Activated T-cell treated with anti-CD3 and anti-CD28 coated beads, Interleukin-2, amount 50 U/mL, for 1 hour (primary cell): Measurements from ENCODE around the gene MBD3L2B.

Experiments used
- DNase-seq: peaks from one replicate; pipeline ENCODE4 v3.0.0-alpha.2; 2020

The MBD3L2B gene

DNA sequence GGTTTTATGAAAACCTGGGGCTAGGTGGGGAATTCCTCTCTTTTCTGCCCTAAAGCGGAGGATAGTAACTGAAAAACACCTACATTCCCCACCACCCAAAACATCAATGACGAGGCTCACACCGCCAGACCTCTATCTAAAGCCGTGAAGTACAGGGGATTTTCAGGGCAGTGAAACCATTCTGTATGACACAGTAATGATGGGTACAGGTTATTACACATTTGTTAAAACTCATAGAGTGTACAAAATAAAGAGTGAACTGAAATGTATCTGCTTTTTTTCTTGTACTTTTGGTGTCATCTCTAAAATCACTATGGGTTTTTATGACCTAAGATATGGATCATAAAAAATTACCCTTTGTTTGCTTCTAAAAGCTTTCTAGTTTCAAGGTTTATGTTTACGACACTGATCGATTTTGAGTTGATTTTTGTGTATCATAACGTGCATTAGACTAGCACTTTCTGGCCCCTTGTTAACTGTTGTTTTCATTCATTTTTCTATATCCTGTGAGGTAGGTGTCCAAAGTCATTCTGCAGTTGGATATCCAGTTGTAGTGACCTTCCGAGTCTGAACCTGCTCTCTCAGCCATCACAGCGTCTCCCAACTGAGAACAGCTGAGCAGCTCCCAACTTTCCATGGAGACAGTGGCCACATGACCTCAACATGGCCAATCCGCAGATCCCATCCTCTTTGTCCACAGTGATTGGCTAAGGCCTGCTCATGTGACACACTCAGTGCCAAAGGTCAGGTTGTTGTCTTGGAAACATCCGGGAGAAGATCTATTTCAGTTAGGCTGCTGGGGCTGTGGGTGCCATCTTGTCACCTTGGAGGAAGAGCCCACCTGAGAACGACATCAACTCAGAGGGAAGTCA, 10.3 kb downstream of the MBD3L2B start:
- DNase-seq: no peak

DNA sequence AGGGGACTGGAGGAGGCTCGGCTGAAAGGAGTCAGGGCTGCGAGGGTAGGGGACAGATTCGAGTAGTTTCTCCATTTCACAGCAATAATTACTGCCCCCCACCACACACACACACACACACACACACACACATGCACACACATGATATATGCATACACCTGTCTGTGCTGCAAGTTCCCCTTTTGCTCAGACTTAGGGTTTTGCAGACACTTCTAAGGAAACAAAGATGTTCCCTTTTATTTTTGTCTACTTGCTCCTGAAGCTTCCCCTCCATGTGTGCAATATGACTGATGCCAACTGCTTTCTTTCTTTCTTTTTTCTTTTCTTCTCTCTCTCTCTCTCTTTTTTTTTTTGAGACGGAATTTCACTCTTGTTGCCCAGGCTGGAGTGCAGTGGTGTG, 13.4 kb downstream of the MBD3L2B start:
- DNase-seq: no peak

DNA sequence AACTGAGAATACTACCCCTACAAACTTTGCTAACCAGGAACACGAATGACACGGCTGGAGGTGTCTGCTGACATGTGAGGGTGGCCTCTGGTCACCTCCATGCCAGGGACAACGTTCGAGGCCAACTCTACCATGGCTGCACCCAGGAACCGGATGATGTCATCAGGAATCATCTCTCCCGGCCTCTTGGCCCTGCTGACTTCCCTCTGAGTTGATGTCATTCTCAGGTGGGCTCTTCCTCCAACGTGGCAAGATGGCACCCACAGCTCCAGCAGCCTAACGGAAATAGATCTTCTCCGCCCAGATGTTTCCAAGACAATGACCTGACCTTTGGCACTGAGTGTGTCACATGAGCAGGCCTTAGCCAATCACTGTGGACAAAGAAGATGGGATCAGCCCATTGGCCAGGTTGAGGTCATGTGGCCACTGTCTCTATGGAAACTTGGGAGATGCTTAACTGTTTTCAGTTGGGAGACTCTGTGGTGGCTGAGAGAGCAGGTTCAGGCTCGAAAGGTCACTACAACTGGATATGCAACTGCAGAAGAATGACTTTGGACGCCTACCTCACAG, 15.0 kb downstream of the MBD3L2B start:
- DNase-seq: no peak

GRCh38 chr19:7004313-7004931, 16.8 kb downstream of the MBD3L2B start:
- no peak for DNase-seq

DNA sequence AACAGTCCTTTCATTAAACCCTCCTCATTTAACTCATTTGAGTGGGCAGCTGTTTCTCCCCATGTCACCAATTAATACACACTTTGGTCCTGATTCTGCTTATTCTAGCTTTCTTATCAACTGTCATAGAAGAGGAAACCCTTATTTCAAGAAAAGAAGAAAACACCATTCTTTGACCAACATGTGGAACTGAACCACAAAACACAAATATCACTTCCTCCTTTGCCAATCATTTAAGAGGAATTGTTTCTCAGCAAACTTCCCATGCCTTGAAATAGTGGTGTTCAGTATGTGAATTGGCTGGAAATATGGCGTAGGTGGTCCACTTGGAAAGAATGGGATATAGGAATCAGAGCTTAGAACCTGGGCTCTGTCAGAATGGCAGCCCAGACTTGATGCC, 20.4 kb downstream of the MBD3L2B start:
- DNase-seq: no peak

DNA sequence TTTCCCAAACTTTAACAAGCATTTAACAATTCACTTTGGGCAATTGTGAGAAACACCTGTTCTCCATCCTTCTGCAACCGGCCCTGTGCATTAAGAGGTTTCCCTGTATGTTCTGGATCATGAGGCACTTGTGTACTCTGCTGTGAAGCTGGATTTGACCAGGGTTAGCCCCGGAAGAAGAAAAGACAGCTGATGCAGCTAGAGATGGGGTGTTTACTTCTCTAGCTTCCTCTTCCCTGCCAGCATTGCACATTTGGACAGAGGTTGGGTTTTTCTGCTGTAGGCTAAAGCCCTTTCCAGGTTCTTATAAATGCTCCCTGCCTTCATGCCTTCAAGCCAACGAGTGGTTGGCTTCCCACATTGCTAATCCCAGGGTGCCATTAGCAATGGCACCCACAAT, 20.9 kb downstream of the MBD3L2B start:
- DNase-seq: no peak

GRCh38 chr19:6999933-7000332, 21.3 kb downstream of the MBD3L2B start:
- DNase-seq: no peak

DNA sequence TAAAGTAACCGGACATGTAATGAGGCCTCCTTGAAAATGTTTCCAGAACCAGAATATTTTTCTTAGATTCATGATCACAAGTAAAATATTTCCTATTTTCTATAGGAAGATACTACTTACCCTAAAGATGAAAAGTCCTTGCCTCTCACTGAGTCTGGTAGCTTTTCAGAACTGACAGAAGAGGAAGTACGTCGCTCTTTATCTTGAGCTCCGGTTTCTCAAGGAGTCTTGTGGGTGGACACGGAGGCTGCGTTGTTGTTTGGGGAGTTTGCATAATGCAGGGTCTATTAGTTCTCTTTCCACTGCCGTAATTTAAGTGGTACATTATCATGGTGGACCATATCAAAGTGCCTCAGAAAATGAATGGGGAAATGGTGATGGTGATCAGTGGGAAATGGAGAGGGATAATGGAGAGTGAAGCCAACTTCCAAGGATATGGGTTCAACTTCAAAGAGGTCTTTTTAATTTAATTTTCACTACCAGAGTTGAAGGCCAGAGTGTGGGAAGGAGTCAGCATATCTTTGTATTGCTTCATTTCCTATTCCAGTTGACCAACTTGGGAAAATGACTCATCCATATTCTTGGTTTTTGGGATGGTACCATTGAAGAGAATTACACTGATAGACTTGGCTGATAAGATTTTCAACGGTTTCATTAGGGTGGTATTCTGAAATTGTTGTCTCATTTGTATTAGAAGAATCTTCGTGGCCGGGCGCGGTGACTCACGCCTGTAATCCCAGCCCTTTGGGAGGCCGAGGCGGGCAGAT, 23.4 kb downstream of the MBD3L2B start:
- no peak for DNase-seq

DNA sequence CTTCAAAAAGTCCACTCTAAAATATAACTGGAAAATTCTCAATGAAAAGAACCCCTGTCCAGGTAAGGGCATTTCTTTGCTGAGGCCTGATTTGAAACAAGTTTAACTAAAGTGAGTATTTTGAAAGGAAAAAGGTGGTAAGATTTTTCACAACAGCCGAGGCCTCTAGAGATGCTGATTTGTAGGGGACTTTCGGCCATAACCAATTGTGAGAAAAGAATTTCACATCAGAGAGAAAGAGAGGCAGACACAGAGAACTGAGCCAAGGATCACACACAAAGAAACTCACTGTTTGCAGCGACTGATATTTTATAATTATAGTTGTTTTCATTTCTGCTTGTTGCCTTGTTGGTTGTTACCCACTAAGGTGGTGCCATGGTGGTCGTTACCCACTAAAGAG, 24.4 kb downstream of the MBD3L2B start:
- no peak for DNase-seq

GRCh38 chr19:6995054-6995453, 26.2 kb downstream of the MBD3L2B start:
- DNase-seq: no peak

- no peak for DNase-seq
Measured at GRCh38 chr19:6988257-6988656, 33.0 kb downstream of the MBD3L2B start.

GRCh38 chr19:6987850-6988249, 33.4 kb downstream of the MBD3L2B start:
- no peak for DNase-seq

GRCh38 chr19:6983448-6983847, 37.8 kb downstream of the MBD3L2B start:
- no peak for DNase-seq

DNA sequence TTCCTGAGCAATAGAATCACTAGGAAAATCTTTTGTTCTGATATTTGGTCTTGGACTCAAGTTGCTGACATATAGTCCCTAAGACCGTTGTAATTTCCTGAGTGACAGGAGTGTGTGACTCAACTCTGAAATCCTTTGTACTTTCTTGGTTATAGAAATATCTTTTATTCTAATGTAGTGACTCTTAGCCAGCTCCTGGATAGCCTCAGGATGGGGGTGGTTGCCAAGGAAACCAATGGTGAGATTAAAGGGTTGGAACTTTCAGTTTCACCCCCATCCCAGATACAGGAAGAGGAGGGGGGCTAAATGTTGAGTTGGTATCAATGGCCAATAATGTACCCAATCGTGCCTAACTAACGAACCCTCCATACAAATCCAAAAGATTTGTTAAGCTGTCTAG, 41.8 kb downstream of the MBD3L2B start:
- no peak for DNase-seq

DNA sequence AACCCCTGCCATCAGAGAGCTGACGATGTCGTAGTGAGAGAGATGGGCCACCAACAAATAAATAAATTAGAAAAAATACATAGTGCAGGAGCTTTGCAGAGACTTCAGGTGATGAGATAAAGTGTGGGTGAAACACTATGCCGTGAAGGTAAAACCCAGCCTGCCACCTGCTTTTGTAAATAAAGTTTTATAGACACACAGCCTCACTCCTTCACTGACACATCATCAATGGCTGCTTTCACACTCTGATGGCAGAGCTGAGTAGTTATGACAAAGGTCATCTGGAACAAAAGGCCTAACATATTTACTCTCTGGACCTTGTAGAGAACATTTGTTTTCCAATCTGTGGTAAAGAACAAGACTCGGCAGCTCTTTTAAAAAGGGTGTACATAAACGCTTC, 45.0 kb downstream of the MBD3L2B start:
- DNase-seq: no peak

DNA sequence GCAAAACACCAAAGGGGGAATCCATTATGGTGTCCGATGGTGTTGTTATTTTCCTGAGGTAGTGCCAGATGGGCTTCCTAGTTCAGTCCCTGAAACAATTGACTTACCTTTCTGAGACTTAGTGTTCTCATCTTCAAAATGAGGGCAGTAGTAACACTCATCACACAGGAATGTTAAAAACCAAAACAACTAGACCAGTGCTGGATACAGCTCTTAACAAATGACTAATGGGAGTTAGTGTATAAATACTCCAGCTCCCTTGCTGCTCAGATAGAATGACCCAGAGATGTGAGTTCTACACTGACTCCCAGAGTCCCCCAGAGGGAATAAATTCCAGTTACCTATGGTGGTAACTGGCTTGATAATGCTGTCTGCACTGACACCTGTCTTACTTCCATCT, 49.9 kb downstream of the MBD3L2B start:
- DNase-seq: no peak

GRCh38 chr19:6970443-6970842, 50.8 kb downstream of the MBD3L2B start:
- DNase-seq: no peak

DNA sequence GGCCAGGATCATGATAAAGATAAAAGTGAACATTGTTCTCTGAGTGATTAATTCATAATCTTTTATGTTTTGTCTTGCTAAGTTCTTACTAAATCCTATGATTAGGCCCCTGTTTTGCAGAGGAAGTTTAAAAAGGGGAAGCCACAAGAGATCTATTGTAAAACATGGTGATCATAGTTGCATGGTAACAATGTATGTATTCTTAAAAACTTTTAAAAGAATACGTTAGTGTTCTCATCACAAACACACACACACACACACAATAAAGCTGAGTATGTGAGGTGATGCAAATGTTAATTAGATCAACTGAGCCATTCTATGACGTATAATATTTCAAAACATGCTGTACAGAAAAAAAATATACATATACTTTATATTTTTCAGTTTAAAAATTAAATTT, 51.2 kb downstream of the MBD3L2B start:
- DNase-seq: no peak

- no peak for DNase-seq
Measured at GRCh38 chr19:6969490-6969889, 51.7 kb downstream of the MBD3L2B start.
